Adipose tissue (tissue), 3 donors: Measurements from ENCODE around the gene POU2F3. TPM values are rescaled to one million over a fixed set of nuclear protein-coding genes. Genes with fewer than 3 reads are reported as not detected.

Experiments used
- H3K27ac ChIP-seq: one replicate; pipeline ENCODE4 v1.5.1; 2013; ENCODE audit warnings: low read depth, low read length
- WGBS, 3 donors: extraction: QIAGEN DNeasy Blood & Tissue Kit; methylation state at CpG; one replicate each; pipeline ENCODE4 v1.1.7; 2013; 5-methylcytosine and 5-hydroxymethylcytosine counted together
- polyA plus RNA-seq, 3 donors: library from polyadenylated mRNA; stranded (reverse); fragments of 200-250 nt; gene quantifications; one replicate each; pipeline ENCODE4 v1.2.3, GENCODE V29; 2013
- donor health status: healthy with polysubstance abuse.
- donor health status: Bipolar disorder and iron deficiency.
- donor health status: healthy.

POU2F3 gene
- polyA plus RNA-seq, 3 donors, result 0.08 to 0.16 TPM; not detected in 1

GRCh38 chr11:120221115-120221752 lies 18.7 kb upstream of the POU2F3 start:
- no peak overlapping the region for H3K27ac ChIP-seq
- 62 to 82% (median 65%) methylated on average over 1 of the region's 1 CpG for WGBS, 3 donors

DNA sequence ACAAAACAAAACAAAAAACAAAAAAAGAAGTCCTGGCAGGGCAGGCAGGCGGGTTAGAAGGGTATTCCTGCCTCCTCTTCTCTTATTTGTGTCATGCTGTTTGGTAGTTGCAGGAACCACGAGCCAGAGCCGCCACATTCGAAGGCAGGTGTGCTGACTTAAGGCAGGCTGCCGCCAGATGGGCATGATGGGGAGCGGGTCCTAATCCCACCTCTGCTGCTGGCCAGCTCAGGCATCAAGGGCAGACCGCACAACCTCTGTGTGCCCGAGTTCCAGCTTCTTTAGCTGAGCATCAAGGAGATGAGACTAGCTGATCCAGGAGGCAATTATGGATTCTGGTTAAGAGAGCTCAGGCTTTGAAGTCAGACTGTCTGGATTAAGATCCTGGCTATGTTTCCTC lies 17.0 kb upstream of the POU2F3 start:
- H3K27ac ChIP-seq, result no peak overlapping the region
- WGBS, 3 donors, result 78 to 87% (median 82%) methylated on average over 8 of the region's 8 CpGs

DNA sequence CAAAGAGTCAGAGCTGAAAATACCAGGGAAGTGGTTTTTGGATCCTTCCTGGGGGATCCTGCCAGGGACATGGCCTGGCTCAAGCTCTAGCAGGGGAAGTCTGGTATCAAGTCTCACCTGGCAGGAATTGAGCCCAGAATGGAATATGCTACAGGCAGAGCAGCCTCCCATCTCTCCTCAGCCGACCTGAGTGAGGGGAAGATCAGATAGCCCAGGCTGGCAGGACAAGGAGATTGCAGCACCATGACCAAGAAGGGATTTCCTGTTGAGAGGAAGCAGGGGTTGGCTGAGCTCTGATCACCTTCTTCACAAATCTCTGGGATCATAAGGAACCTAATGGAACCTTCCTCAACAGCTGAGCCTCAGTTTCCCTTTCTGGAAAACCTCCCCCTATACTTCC lies 16.1 kb upstream of the POU2F3 start:
- H3K27ac ChIP-seq, result no peak overlapping the region
- WGBS, 3 donors, result 10 to 21% (median 14%) methylated on average over 1 of the region's 1 CpG

DNA sequence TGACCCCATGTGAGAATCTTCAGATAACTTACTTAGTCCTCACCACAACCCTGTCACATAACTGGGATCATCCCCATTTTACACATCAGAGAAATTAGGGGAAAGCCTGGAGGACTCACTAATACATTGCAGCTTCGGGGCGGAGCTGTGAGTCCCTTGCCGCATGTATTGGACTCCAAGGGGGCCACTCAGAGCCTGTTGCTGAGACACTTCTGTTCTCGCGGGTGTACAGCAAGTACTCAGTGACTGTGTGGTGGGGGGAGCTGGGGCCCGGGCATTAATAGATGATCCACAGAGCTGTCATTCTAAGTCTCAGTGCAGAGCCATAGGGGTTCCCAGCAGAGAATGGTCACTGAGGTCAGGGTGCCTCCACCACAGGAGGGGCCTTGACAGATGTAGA lies 15.6 kb upstream of the POU2F3 start:
- H3K27ac ChIP-seq, result no peak overlapping the region
- WGBS, 3 donors, result 45 to 81% (median 48%) methylated on average over 6 of the region's 6 CpGs

DNA sequence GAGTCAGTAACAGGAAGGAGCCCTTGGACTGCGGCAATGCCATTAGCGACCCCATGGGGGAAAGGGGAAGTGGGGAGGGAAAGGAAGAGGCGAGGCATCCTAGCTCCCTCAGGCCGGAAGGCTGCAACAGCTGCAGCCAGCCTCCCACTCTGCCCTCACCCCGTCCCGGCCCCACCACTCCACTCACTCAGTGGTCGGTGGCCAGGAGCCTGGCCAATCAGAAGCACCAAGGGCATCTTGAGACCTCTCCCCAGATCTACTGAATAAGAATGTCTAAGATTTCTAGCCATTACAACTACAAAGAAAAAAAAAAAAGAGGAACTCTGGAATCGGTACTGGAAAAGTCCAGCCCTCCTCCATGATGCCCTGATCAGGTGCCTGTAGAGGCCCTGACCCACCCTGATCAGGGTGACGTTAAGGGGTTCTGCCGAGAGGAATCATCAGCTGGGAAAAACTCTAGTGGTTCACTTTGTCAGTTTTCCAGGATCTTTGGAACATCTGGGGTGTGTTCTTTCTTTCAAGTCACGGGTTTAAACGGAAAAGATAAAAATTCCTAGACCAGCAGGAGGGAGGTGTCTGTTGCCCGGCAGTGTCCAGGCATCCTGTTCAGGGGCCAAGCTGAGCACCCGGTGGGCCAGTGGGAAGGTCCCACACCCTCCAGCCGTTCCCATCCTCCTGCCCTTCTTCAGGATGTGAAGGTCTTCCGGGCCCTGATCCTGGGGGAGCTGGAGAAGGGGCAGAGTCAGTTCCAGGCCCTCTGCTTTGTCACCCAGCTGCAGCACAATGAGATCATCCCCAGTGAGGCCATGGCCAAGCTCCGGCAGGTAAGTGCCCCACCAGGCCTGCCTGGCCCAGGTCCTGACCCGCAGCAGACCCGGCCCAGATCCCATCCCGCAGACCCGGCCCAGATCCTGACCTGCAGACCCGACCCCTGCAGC lies 14.7 kb upstream of the POU2F3 start:
- WGBS, 3 donors, result 27 to 69% (median 28%) methylated on average over 20 to 22 of the region's 22 CpGs
- peak overlapping the region; percentile 31 for H3K27ac ChIP-seq

DNA sequence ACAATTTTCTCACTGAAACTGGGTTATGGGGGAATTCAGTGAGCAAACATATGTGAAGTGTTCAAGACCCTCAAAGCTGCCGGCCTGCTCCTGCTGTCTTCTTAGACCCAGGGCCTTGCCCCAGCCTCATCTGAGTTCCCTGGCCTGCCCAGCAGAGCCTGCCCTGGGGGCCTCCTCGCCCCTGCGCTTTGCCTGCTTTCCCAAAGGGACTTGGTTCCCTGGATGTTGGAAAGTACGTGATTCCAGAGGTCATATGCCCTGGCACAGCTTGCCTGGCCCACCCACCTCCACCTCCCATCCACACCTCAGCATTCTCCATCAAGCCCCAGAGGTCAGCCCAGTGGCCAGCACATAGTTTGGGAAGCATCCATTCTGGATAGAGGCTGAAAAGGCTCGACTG lies 13.7 kb upstream of the POU2F3 start:
- WGBS, 3 donors, result 74 to 90% (median 76%) methylated on average over 5 of the region's 5 CpGs
- H3K27ac ChIP-seq, result no peak overlapping the region

GRCh38 chr11:120226714-120227113 lies 13.2 kb upstream of the POU2F3 start:
- 81 to 82% (median 82%) methylated on average over 13 of the region's 13 CpGs for WGBS, 3 donors
- H3K27ac ChIP-seq, result no peak overlapping the region

GRCh38 chr11:120227228-120227852 lies 12.6 kb upstream of the POU2F3 start:
- H3K27ac ChIP-seq, result no peak overlapping the region
- 90 to 94% (median 92%) methylated on average over 5 of the region's 5 CpGs for WGBS, 3 donors

- WGBS, 3 donors, result 80 to 90% (median 83%) methylated on average over 15 to 16 of the region's 16 CpGs
Observed at GRCh38 chr11:120228794-120229384, 11.1 kb upstream of the POU2F3 start.

DNA sequence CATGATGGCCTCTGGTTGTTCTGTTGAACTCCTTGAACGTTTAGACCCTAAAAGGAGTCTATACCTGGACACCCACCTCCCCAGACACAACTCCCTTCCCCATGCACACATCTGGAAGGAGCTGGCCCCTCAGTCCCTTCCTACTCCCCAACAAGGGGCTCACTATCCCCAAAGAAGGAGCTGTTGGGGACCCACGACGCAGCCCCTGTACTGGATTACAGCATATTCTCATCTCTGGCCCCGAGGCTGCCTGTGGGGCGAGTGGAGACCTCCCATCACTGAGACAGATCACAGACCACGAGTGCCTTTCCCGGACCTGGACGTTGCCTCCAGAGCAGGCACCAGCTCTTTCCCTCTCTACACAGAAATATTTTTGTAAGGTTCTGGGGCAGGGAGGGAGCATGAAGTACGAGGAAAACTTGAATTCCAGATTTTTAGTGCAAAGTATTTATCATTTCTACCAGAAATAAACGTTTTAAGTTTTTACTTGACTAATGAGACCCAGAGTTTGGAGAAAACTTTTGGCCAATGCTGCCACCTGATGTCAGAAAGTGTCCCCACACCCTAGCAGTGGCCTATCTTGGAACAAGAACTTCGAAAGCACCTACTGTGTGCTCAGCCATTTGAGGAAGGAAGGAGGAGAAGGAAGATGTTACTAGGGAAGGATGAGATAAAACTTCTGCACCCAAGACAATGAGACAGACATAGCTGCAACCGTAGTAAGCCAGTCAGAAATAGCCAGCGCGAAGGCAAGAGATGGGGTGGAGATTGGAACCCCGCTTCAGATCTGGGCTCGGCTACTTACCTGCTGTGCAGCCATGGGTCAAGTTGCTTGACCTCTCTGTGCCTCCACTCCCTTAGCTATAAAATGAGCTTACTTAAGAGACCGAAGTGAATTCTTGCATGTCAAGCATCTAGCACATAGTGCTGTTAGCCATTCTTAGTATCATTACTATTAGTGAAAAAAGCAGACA lies 10.2 kb upstream of the POU2F3 start:
- no peak overlapping the region for H3K27ac ChIP-seq
- WGBS, 3 donors, result 59 to 62% (median 60%) methylated on average over 17 of the region's 17 CpGs

More at GRCh38 chr11:120228794-120229384, 11.1 kb upstream of the POU2F3 start:
- H3K27ac ChIP-seq, result no peak overlapping the region

DNA sequence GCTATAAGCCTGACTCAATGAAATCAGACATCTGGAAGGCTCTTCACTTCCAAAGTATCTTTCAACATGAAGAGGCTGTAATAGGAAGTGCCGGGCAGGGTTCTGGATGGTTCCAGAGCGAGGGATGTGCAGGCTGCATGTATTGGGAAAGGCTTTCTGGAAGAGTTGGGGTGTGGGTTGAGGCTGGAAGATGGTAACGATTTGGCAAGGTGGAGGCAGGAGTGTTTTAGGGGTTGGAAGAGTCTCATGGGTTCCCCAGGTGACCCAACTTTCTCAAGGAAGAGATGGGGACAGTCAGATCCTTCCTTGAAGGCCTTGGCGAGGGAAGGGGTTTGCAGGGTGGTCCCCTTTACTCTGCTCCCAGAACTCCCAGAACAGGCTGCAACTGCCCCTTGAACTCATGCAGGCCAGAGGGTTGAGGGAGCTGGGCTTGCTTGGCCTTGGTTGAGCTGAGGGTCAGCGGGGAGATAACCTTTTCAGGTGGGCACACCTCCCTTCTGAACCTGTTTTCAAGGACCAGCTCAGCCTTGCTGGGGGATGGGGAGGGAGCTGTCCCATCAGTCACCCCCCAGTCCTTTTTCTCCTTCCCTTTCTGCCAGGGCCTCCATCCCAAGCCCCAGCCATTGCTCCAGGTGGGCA lies 9.4 kb upstream of the POU2F3 start:
- no peak overlapping the region for H3K27ac ChIP-seq
- 86 to 90% (median 86%) methylated on average over 5 of the region's 5 CpGs for WGBS, 3 donors

DNA sequence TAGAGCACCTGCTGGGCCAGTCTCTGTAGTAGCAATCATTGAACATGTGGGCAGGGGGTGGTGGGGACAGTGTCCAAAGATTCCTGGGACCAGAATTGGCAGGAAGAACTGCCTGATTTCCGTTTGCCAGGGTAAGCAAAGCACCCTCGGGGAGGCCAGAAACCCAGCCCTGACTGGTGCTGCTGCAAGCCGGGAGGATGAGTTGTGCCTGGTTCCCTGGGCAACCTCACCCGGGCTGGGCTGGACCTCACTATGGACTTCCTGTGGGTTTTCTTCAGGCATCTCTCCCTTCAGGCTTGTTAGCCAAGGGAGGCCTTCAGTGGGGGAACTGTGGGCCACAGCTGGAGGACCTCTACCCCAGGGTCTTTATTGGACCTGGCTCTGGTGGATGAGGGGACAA lies 8.0 kb upstream of the POU2F3 start:
- WGBS, 3 donors, result 44 to 57% (median 52%) methylated on average over 4 of the region's 4 CpGs
- no peak overlapping the region for H3K27ac ChIP-seq

DNA sequence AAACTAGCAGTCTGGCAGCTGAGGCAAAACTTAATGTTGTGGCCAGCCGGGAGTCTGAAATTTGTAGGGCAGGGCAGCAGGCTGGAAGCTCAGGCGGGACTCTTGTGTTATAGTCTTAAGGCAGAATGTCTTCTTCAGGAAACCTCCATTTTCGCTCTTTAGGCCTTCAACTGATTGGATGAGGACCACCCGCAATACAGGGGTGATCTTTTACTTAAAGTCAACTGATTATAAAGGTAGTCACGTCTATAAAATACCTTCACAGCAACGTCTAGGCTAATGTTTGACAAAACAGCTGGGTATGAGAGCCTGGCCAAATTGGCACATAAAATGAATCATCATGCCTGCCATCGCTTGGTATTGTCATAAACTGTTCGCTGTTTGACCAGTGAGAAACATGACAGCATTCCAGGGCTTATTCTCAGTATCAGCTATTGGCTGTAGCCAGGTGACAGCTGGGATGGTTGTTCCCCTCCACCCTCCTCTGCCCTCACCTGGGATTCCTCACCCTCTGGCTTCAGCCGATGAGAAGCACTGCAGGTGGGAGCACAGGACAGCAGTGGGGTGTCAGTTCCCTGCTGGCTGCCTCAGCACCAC lies 6.6 kb upstream of the POU2F3 start:
- WGBS, 3 donors, result 61 to 86% (median 74%) methylated on average over 9 of the region's 9 CpGs
- no peak overlapping the region for H3K27ac ChIP-seq

- 17 to 28% (median 22%) methylated on average over 8 of the region's 8 CpGs for WGBS, 3 donors
- H3K27ac ChIP-seq, result no peak overlapping the region
Observed at GRCh38 chr11:120235024-120235628, 4.8 kb upstream of the POU2F3 start.

- H3K27ac ChIP-seq, result no peak overlapping the region
- WGBS, 3 donors, result 49 to 52% (median 51%) methylated on average over 5 of the region's 5 CpGs
Observed at GRCh38 chr11:120236169-120237107, 3.5 kb upstream of the POU2F3 start.
